ENCODE measurements around the gene RAP1B.
"Not testable (repeated sequence)": the region's sequence is repeated elsewhere in the genome, so short reads cannot be mapped to it uniquely, and the experiment has no call there.

The RAP1B gene

DNA sequence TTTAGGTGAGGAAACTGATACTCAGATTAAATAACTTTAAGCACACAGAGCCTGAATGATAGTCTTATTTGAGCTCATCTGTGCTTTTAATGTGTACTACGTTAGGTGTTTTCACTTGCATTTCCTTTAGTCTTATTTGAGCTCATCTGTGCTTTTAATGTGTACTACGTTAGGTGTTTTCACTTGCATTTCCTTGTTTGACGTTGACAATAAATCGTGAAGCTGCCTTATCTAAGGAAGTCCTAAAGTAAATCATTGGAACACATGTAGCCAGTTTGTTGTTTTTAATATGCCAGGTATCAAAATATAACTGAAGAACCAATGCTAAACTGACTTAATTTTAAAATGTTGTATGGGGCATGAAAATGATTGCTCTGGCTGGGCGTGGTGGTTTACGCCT, 2.0 kb downstream of the RAP1B start:
- no peak for DNase-seq

DNA sequence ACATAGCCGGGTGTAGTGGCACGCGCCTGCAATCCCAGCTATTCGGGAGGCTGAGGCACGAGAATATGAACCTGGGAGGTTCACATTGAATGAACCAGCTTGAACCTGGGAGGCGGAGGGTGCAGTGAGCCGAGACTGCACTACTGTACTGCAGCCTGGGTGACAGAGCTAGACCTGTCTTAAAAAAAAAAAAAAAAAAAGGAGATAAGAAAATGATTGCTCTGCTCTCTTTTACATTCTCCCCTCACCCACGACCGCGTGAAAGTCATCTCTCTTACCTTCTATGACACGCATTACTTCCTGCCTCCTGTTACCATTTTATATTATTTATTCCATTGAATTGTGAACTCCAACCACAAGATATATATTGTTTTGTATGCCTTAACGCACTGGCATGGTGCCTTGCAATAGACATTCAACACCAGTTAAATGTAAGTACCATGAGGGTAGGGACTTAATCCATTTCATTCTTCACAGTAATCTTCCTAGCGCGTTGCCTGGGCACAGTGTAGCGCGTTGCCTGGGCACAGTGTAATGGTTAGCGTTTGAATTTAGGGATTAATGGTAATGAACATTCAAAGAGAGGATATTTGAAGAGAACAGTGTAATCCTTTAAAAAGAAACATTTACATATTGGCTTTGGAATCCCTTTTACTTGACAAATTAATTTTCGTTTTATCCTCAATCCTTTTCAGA, 2.7 kb downstream of the RAP1B start:
- peak; percentile 57 to 59 for DNase-seq

DNA sequence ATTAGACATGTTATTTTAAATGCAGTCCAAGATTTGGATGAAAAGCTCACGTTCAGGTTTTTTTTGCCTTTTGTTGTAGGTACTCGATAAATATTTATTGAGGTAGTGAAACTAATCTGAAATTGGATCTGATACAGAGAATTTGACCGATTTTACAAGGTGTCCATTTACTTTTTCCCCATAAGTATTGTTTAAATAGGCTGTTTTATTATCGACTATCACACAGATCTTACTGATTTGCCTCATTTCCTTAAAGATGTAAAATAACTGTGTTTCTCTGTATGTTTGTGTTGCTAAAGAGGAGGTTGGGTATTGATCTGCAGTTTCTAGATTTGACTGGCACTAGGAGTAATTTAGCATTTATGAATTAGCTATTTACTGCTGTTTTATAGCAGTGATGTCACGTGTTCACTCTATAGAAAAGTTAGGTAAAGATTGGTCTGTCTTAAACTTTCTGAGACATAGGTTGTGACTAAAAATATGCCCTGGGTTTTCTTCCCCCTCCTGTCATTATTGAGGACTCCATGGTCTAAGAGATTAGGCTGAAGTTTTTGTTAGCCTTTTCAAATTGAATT, 3.5 kb downstream of the RAP1B start:
- DNase-seq: no peak

DNA sequence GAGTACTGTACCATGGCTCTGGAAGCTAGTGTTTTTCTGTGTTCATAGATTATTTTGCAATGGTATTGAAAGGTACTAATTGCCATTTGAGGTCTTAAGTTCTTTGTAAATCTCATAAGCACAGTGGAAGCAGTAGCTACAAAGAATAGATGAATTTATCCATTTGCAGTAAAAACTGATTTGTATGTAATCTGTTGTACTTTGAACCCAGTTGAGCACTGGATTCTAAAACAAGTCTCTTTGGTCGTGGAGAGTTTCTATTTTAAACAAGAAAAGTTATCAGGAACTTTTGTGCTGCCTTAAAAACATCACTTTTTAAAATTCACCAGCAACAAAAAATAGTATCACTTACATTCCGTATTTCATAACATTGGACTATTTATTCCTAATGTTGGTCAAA, 4.1 kb downstream of the RAP1B start:
- DNase-seq: no peak

DNA sequence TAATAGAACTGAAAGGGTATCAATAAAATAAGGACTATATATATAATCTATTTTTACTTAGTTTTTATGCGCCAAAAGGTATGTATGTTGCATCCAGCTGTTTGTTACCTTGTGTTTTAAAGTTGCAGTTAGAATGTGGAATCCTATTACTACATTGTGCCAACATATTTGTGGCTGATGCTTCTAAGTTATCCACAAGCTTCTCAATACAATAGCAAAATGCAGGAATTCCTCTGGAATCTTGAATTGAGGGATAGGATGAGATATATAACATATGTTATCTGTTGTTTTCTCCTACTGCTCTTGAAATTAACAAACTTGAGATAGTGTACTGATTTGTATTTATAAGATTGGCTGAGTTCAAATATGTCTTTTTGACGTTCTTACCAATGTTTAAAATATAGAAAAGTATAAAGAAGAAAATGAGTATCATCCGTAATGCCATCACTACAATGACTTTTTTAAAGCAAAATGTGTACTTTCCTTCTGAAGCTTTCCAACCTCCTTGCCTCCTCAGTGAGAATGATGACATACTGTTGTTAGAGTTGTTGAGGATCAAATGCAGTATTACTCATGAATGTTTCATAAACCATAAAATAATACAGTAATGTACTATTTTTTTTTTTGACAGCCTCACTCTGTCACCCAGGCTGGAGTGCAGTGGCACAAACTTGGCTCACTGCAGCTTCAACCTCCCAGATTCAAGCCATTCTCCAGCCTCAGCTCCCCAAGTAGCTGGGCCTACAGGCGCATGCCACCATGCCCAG, 6.6 kb downstream of the RAP1B start:
- no peak for DNase-seq

DNA sequence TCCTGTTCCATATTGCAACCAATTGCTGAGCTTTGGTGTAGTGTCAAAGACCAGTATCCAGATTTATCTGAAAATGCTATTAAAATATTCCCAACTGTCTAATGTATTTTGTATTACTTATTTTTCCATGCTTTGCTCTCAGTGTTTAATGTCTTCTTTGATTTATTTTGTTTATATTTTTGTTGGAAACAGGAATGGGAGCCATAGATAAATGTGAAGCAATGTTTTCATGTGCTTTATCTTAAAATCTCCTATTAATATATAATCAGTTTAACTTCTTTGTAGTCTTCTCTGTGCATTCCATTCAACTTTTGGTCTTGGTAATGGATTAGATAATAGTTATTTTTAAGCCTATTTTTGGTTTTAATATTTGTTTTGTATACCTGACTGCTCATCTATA, 8.8 kb downstream of the RAP1B start:
- DNase-seq: no peak

DNA sequence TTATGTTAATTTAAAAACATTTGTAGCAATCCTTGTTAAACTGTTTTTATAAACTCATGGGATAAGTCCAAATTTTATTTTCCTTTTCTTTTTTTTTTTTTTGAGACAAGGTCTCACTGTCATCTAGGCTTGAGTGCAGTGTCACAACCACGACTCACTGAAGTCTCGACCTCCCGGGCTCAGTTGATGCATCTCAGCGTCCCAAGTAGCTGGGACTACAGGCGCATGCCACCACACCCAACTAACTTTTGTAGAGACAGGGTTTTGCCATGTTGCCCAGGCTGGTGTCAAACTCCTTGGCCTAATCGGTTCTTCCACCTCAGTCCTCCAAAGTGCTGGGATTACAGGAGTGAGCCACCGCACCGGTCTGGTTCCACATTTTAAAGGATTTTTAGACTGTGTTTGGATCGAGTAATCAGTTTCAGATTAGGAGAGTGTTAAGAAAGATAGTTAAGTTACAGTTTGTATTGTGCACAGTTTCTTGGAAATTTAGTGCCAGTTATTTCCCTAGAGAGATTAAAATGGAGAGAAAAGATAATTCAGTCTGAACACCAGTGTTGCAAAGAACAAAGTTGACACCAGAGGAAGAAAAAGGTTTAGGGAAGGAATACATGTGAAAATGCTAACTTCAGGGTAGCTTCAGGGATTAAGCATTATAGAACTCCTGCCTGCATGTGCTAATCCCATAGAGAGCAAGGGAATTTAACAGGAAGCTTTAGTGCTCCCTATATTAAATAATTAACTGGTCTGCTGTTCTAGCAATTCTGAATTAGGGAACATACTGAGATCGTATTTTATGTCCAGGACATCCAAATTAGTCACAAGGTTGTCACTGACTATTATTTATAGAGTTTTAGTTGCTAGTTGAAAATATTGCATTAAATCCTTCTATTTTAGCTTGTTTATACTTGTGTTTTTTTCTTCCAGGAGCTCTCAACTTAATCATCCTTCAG, 10.1 kb downstream of the RAP1B start:
- no peak for DNase-seq

DNA sequence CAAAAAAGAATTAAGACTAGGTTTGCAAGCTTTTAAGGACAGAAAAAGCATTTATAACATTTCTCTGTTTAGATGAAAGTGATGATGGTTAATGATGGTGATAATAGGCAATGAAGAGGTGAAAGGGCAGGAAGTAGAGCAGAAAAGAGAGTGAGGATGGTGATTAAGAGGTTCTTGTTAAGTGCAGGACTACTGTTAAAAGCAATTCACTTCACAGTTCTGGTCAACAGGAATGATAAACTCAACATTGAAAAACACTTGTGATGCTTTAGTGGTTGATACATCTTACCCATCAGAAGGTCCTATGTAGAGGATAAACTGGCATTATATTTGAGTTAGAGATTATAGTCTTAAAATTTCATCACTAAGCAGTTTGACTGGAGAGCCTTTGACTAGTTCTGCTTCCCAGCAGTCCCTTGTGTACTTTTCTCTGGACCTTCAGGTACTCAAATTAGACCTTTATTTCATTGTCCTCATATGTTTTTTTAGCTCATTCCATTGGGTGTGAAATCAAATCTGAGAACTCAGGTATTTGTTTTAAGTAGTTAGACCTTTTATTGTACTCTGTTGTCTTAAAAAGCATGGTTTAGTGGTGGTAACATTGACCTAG, 10.9 kb downstream of the RAP1B start:
- DNase-seq: no peak

DNA sequence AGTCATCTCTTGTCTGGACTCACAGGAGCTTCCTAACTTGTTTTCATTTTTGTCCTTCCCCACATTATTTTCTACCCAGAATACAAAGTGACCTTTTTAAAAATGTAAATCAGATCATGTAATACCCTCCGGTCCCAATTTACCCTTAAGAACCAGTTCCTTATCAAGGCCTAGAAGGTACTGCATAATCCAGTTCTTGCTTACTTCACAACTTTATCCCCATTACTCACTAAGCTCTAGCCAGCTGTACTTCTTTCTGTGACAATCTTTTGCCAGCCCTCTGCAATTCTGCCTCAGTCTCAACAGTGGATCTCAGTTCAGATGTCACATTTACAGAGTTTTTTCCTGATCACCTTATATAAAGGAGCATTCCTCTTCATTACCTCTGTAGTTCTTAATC, 11.6 kb downstream of the RAP1B start:
- DNase-seq: no peak

DNA sequence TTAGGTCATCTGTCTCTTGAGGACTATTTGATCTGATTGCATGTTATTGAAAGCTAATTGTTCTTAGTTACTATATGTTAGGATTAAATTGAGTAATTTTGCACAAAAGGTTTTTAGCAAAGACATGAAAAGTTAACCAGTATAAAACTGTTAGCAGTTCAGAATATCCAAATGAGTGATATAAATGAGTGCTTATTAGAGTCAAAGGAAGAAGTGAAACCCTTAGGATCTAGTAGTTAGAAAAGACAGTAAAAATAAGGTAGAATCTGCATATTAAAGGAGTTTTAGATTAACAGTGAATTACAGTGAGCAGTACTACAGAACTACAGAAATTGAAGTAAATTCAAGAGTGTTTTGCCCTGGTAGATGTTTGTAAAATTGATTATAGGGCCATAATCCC, 12.4 kb downstream of the RAP1B start:
- DNase-seq: no peak

DNA sequence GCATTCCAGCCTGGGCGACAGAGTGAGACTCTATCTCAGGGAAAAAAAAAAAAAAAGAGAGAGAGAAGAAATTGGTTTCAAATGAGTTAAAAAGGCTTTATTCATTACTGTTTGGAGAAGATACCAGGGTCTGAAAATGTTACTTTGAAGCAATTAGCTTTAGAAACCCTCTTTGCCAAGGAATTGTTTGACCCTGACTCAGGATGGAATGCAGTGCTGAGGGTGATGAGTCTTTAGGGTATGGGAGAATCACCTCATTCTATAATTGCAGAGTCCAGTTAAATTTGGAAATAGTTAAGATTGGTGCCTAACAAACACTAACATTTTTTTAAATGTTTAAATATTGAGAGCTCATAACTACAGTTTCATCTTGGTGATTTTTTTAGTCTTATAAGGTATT, 13.3 kb downstream of the RAP1B start:
- no peak for DNase-seq

DNA sequence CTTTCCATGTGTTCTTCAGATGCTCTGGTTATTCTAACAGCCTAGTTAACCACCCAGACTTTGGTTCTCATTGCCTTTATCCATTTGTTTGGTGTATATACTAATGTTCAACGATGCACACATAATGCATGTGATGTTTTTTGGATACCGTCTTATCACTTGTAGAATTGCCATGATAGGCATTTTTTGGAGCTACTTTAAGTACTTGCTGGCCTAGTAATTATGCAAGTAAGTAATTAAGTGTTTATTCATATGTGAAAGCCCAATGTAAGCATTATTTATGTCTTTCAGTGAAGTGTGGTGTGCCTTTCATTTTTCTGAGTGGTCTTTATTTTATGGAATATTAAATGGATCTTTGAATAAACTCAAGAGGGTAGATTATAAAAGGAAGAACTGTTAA, 14.2 kb downstream of the RAP1B start:
- DNase-seq: no peak

DNA sequence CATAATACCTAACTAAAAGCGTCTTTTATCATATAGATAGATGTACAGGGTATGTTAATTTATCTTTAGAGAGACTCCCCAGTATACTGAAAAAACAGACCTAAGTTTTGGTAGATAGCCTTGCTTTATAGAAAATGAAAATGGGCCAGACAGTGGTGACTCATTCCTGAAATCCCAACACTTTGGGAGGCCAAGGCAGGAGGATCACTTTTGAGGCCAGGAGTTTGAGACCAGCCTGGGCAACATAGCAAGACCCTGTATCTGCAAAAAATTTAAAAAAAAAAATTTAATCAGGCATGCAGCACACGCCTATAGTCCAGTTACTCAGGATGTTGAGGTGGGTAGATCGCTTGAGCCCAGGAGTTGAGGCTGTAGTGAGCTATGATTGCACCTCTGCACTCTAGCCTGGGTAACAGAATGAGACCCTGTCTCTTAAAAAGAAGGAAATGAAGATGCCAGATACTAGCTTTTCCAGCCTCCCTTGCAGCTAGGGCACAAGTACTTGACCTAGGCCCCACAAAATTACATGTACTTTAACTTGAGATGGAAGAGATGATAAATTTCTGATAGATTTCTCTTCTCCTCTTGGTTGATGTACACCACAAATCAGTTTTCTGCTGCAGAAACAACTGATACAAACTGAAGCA, 17.1 kb downstream of the RAP1B start:
- no peak for DNase-seq

DNA sequence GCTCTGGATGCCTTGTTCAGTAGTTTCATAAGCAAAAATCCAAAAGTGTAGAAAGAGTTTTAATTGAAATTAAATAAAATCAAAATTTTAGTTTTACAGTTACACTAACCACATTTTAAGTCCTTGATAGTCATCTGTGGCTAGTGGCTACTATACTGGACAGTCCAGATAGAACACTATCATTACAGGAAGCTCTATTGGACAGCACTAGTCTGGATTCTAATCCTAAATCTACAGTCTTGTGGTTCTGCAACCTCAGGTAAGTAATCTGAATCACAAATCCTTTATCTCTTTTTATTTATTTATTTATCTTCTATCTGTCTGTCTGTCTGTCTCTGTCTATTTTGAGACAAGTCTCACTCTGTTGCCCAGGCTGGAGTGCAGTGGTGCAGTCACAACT, 18.0 kb downstream of the RAP1B start:
- no peak for DNase-seq

DNA sequence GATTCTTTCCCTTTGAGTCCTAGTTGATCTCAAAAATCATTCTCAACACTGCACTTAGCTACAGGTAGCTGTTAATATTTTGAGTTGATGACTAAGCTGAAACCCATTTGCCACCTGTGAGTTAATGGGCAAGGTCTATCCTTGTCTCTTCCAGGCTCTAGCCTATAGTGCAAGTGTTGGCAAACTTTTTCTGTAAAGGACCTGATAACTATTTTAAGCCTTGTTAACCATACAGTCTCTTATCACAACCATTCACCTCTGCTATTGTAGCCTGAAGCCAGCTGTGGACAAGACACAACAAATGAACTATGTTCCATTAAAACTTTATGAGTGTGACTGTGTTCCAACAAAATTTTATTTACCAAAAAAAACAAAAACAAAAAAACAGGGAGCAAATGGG, 19.4 kb downstream of the RAP1B start:
- no peak for DNase-seq

DNA sequence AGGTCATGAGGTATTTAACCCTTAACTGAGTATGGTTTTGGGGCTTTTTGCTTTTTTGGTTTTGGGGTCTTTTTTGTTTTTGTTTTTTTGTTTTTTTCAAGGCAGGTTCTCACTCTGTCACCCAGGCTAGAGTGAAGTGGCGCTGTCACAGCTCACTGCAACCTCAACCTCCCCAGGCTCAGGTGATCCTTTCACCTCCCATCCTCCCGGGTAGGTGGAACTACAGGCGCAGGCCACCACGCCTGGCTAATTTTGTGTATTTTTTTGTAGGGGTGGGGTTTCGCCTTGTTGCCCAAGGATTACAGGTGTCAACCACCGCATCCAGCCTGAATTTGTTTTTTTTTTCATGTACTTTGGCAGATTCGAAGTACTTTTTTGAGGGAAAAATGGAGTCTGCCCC, 19.9 kb downstream of the RAP1B start:
- DNase-seq: no peak

DNA sequence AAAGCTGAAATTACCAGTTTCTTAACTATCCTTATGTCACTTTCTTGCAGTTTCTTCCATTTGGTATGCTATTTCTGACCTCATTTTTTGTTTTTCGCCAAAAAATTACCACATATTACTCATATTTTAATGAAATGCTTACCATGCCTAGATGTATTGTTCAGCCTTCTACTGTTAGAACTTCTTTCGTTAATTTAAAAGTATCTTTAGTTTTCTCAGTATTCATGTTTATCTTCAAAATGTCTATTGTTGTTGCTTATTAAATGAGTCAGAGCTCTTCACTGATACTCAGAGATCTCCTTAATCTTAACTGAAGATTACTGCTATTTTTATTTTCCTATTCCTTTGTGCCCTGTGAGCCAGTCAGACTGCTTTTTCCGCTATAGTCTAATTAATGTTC, 20.5 kb downstream of the RAP1B start:
- no peak for DNase-seq

DNA sequence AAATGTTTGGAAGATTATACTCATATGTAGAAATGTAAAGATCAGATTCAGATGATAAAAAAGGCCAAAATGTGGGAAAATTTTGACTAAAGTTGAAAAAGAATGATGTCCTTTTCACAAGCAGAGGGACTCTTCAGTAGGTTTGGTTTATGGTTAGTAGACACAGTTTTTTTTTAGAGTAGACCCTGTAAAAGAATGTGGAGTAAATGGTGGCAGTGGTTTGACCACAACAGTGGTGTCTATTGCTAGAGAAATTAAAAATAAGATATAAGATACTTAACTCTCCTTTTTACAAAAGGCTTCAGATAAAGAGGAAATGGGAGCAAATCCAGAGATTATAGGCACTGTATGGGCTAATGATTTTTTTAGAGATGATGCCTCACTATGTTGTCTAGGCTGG, 21.8 kb downstream of the RAP1B start:
- no peak for DNase-seq

DNA sequence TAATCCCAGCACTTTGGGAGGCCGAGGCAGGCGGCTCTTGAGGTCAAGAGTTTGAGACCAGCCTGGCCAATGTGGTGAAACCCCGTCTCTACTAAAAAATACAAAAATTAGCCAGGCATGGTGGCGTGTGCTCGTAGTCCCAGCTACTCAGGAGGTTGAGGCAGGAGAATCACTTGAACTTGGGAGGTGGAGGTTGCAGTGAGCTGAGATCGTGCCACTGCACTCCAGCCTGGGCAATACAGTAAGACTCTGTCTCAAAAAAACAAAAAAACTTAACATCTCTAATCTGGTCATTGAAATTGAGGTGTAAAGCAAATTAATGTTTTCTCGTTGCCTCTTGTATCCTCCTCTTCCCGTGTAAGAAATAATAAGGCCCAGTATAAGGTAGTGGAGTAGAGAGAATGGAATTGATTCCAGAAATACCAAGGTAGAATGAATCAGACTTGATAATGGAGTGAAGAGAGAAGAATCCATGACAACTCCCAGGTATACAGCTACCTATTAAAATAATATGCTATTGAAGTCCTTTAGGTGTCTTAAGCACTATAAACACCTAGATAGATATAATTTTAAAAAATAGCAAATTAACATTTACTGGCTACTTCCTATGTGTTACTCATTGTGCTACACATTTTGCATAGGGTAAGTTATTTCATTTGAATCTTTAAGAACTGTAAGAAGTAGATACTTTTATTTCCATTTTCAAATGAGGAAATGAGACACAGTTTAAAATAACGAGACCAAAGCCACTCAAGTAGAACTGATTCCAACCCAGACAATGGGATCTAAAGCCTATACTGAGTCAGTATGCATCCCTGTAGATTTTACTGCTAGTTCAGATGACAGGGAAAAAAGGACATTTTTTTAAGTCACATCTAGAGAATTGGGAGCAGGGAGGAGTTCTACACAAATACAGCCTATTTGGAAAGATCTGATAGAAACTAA, 23.2 kb downstream of the RAP1B start:
- DNase-seq: no peak

DNA sequence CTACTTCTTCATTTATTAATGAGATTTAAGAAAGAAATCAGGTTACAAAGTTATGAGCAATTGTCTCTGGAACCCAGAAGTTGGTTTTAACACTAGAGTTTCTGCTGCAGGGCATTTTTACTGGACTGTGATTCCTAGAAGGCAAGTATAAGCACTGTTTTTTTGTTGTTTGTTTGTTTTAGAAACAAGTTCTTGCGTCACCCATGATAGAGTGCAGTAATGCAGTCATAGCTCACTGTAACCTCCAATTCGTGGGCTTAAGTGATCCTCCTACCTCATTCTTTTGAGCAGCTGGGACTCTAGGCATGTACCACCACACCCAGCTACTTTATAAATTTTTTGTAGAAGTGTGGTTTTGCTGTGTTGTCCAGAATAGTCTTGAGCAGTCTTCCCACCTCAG, 25.6 kb downstream of the RAP1B start:
- no peak for DNase-seq

DNA sequence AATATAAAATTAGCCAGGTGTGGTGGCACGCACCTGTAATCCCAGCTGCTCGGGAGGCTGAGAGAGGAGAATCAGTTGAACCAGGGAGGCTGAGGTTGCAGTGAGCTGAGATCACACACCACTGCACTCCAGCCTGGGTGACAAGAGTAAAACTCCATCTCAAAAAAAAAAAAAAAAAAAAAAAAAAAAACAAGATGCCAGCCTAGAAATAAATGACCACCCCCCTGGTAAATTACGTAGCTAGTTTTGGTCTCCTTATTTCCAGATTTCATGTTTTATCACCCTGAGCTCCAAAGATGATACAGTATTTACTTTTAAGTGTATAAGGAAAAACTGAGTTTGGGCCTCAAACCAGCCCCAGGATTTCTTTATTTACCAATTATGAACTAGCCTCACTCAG, 26.7 kb downstream of the RAP1B start:
- DNase-seq: not testable (repeated sequence)

All from activated CD4-positive, alpha-beta T cell treated with anti-CD3 and anti-CD28 coated beads for 4 hours (primary cell).